DND-41 (cell line): ENCODE data around the gene FAT1.

ENCODE experiments used
- CTCF ChIP-seq: IDR thresholded peaks from 2 replicates; pipeline ENCODE4 v1.5.1; 2012; ENCODE audit warnings: borderline replicate concordance, low read length, moderate library complexity, mild to moderate bottlenecking; ENCODE audit not compliant: poor library complexity, severe bottlenecking; ENCODE audit errors: extremely low read depth
- EZH2 ChIP-seq: IDR thresholded peaks from 3 replicates; pipeline ENCODE4 v1.6.1; 2012; ENCODE audit warnings: borderline replicate concordance, low read depth, mild to moderate bottlenecking, moderate library complexity, low read length, inconsistent platforms; ENCODE audit not compliant: severe bottlenecking

- TF ChIP-seq CTCF (no peak), EZH2 (no peak)
Observed at GRCh38 chr4:186651624-186652023, 72.0 kb downstream of the FAT1 start.
